Astrocyte of the cerebellum (primary cell): ENCODE measurements around the gene RALY.

Source experiments
- DNase-seq: peaks from one replicate; pipeline ENCODE4 v3.0.0-alpha.2; 2011; ENCODE audit warnings: low read depth
- H3K4me3 ChIP-seq: 2 replicates; pipeline ENCODE4 v1.5.1; 2011; ENCODE audit warnings: mild to moderate bottlenecking, low read depth, low read length, moderate library complexity
- CTCF ChIP-seq: IDR thresholded peaks from 2 replicates; pipeline ENCODE4 v1.5.1; 2012; ENCODE audit warnings: low read length, low read depth, moderate library complexity, mild to moderate bottlenecking; ENCODE audit errors: missing control alignments
- in situ Hi-C: cut with HindIII; loops from 2 replicates; pipeline ENCODE4 v1.10.0; 2017; ENCODE audit warnings: low sequenced_read_pairs

RALY gene

GRCh38 chr20:34045930-34046725 is 52.4 kb downstream of the RALY start:
- in situ Hi-C loops, result no loop called here
- TF ChIP-seq CTCF, result no peak
- no peak overlapping the region for H3K4me3 ChIP-seq

GRCh38 chr20:34047010-34047687 is 53.4 kb downstream of the RALY start:
- H3K4me3 ChIP-seq, result no peak overlapping the region
- in situ Hi-C loops, result no loop called here
- no peak for TF ChIP-seq CTCF

More at GRCh38 chr20:34045930-34046725, 52.4 kb downstream of the RALY start:
- no peak for DNase-seq

GRCh38 chr20:34047917-34048316 is 54.2 kb downstream of the RALY start:
- no peak for TF ChIP-seq CTCF
- in situ Hi-C loops, result no loop called here
- DNase-seq, result no peak

More at GRCh38 chr20:34047010-34047687, 53.4 kb downstream of the RALY start:
- DNase-seq, result no peak

GRCh38 chr20:34049389-34049788 is 55.7 kb downstream of the RALY start:
- no peak overlapping the region for H3K4me3 ChIP-seq
- in situ Hi-C loops, result no loop called here
- no peak for TF ChIP-seq CTCF
- no peak for DNase-seq

More at GRCh38 chr20:34047917-34048316, 54.2 kb downstream of the RALY start:
- H3K4me3 ChIP-seq, result no peak overlapping the region

- no peak for DNase-seq
- no peak overlapping the region for H3K4me3 ChIP-seq
- in situ Hi-C loops, result no loop called here
- TF ChIP-seq CTCF, result no peak
These were observed 56.4 kb downstream of the RALY start for GRCh38 chr20:34049897-34050695.

- H3K4me3 ChIP-seq, result no peak overlapping the region
- DNase-seq, result no peak
- in situ Hi-C loops, result no loop called here
- TF ChIP-seq CTCF, result no peak
These were observed 58.7 kb downstream of the RALY start for GRCh38 chr20:34052414-34052813.
